GM18951 (cell line): ENCODE data around the gene EFTUD2.

Experiments
- POLR2A ChIP-seq: IDR thresholded peaks from 4 replicates; pipeline ENCODE4 v1.6.1; 2011; ENCODE audit warnings: mild to moderate bottlenecking; ENCODE audit not compliant: insufficient read length, insufficient read depth; ENCODE audit errors: extremely low read depth
- in situ Hi-C: fragments of 300-500 bp; cut with MboI; formaldehyde crosslinking; loops from one replicate; pipeline ENCODE4 v1.12.0; 2022; ENCODE audit warnings: low sequenced_read_pairs, mixed read lengths, inconsistent platforms; ENCODE audit not compliant: unreplicated experiment

EFTUD2 gene

GRCh38 chr17:44912763-44913544, 13.7 kb upstream of the EFTUD2 start:
- TF ChIP-seq POLR2A, result no peak
- in situ Hi-C loops, result no loop called here

GRCh38 chr17:44911133-44912001, 12.1 kb upstream of the EFTUD2 start:
- no peak for TF ChIP-seq POLR2A
- in situ Hi-C loops, result no loop called here

- in situ Hi-C loops, result no loop called here
- no peak for TF ChIP-seq POLR2A
Measured at GRCh38 chr17:44910231-44911106, 11.2 kb upstream of the EFTUD2 start.

- no peak for TF ChIP-seq POLR2A
- in situ Hi-C loops, result no loop called here
Measured at GRCh38 chr17:44909681-44910144, 10.5 kb upstream of the EFTUD2 start.

GRCh38 chr17:44908761-44909326, 9.6 kb upstream of the EFTUD2 start:
- no peak for TF ChIP-seq POLR2A
- in situ Hi-C loops, result no loop called here

GRCh38 chr17:44907729-44908470, 8.7 kb upstream of the EFTUD2 start:
- in situ Hi-C loops, result no loop called here
- TF ChIP-seq POLR2A, result no peak

- in situ Hi-C loops, result no loop called here
- no peak for TF ChIP-seq POLR2A
Measured at GRCh38 chr17:44906763-44907728, 7.8 kb upstream of the EFTUD2 start.

- no peak for TF ChIP-seq POLR2A
- in situ Hi-C loops, result no loop called here
Measured at GRCh38 chr17:44906010-44906646, 6.9 kb upstream of the EFTUD2 start.

- in situ Hi-C loops, result no loop called here
- TF ChIP-seq POLR2A, result no peak
Measured at GRCh38 chr17:44905006-44906000, 6.1 kb upstream of the EFTUD2 start.
